HUES48 (cell line): Measurements from ENCODE around the gene TLX2.
"Not testable (repeated sequence)": the region's sequence is repeated elsewhere in the genome, so short reads cannot be mapped to it uniquely, and the experiment has no call there.

ENCODE experiments used
- H3K27ac ChIP-seq: one replicate; pipeline ENCODE4 v1.7.0; 2013; ENCODE audit warnings: low read depth, low read length, inconsistent platforms
- H3K27me3 ChIP-seq: 2 replicates; pipeline ENCODE4 v1.6.1; 2013; ENCODE audit warnings: mild to moderate bottlenecking, low read length; ENCODE audit not compliant: control insufficient read depth, insufficient read depth
- H3K36me3 ChIP-seq: 2 replicates; pipeline ENCODE4 v1.6.1; 2013; ENCODE audit warnings: low read length; ENCODE audit not compliant: control insufficient read depth, insufficient read depth
- H3K4me1 ChIP-seq: 2 replicates; pipeline ENCODE4 v1.6.1; 2013; ENCODE audit warnings: mild to moderate bottlenecking, low read length; ENCODE audit not compliant: control insufficient read depth, insufficient read depth
- H3K4me3 ChIP-seq: 2 replicates; pipeline ENCODE4 v1.5.1; 2013; ENCODE audit warnings: mild to moderate bottlenecking, low read depth, low read length
- H3K9ac ChIP-seq: 2 replicates; pipeline ENCODE4 v1.6.1; 2013; ENCODE audit warnings: mild to moderate bottlenecking, low read depth, low read length, moderate library complexity
- H3K9me3 ChIP-seq: 2 replicates; pipeline ENCODE4 v1.6.1; 2013; ENCODE audit warnings: low read length; ENCODE audit not compliant: control insufficient read depth, insufficient read depth

The TLX2 gene

DNA sequence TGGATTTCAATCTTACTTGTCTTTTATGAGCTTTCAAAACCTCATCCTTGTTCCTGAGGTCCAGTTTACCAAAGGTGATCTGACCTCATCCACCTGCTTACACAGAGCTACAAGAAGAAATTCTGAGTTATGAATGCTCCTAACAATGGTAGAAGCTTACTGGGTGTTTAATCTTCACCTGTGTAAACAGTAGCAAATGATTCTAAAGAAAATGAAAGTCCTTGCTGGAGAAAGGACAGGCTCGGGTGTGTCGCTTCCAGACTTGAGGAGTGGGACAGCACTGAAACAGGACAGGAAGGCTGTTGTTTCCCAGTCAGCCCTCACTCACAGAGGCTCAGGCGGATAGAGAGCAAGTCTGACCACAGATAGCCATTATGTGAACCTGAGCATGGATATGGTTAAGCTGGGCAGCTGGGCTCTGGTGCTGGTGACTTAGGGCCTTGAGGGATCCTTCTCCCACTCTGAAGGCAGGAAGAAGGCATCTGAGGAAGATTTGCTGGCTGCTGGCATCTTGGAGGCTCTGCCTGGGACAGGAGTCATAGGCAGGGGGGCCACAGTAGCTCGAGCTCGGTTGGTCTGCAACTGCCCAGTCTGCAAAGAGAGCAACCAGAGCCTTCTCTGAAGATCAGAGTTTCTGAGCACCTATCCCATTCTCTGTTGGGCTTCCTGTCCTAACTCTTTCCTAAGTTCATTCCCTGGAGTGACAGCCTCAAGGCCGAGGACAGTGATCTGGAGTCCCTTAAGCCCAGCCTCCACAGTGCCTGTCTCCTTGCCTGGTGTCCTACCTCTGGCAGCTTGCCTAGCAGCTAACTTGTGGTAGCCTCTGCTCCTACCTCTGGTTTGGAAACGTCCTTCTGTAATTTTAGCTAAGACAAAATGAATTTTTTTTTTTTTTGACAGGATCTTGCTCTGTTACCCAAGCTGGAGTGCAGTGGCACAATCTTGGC, 44.3 kb downstream of the TLX2 start:
- Histone ChIP-seq H3K36me3 (no peaks in the 10 kb centered on the region; the same call in 1 of the 2 replicates), H3K4me3 (no peak overlapping the region), H3K9me3 (no peaks in the 10 kb centered on the region), H3K4me1 (peaks cover 12% of the 10 kb centered on the region), H3K27me3 (peaks cover 22% of the 10 kb centered on the region), H3K27ac (no peak overlapping the region), H3K9ac (no peak overlapping the region)

GRCh38 chr2:74559912-74560311, 45.7 kb downstream of the TLX2 start:
- Histone ChIP-seq H3K27me3 (peaks cover 21% of the 10 kb centered on the region), H3K9me3 (no peaks in the 10 kb centered on the region), H3K9ac (no peak overlapping the region), H3K27ac (no peak overlapping the region), H3K4me3 (no peak overlapping the region), H3K36me3 (no peaks in the 10 kb centered on the region; the same call in 1 of the 2 replicates), H3K4me1 (peaks cover 12% of the 10 kb centered on the region)

- peaks cover 12% of the 10 kb centered on the region for H3K4me1 ChIP-seq
- peaks cover 15% of the 10 kb centered on the region for H3K27me3 ChIP-seq
- H3K9me3 ChIP-seq, result no peaks in the 10 kb centered on the region
- H3K36me3 ChIP-seq, result no peaks in the 10 kb centered on the region; the same call in 1 of the 2 replicates
- no peak overlapping the region for H3K27ac ChIP-seq
- H3K4me3 ChIP-seq, result no peak overlapping the region
- H3K9ac ChIP-seq, result no peak overlapping the region
Measured at GRCh38 chr2:74560591-74560990, 46.3 kb downstream of the TLX2 start.

DNA sequence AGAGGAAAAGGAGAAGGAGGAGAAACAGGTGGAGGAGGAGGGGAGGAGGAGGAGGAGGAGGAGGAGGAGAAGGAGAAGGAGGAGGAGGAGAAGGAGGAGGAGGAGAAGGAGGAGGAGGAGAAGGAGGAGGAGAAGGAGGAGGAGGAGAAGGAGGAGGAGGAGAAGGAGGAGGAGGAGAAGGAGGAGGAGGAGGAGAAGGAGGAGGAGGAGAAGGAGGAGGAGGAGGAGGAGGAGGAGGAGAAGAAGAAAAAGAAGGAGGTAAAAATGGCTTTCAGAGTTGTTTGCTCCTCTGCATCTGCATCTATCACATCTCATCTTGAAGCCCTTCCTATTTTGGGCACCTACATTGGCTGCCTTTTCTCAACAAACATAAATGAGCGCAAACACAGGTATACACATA, 46.8 kb downstream of the TLX2 start:
- Histone ChIP-seq H3K27me3 (peaks cover 10% of the 10 kb centered on the region), H3K4me1 (peaks cover 12% of the 10 kb centered on the region)
- H3K27ac ChIP-seq, H3K4me3 ChIP-seq, H3K36me3 ChIP-seq, H3K9ac ChIP-seq, H3K9me3 ChIP-seq: not testable (repeated sequence)

DNA sequence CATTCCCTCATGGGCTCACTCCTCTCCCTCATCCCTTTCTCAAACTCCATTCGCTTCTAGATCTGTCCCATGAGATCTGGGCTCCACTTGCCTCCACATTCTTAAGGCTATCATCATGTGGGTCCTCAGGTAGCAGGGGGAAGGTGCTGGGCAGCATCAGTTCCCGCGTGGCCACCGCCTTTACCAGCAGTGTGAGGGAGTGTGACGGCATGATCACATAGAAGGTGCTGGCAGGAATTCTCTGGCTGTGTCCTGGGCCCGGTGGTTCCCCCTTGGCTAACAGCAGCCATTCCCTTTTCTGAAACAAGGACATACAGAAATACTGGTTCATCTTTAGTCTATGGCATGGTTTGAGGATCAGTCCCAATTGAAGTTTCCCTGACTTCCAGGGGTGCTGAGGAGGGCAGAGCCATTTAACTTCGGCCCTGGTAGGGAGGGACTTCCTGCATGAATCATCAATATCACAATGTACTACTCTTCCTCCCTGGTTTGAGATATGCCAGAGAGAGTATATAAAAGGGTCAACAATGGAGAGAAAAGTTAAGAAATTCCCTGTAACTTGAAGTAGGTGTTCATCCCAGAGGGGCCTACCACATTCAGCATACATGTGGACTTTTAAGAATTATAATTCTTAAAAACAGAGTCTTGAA, 48.0 kb downstream of the TLX2 start:
- H3K36me3 ChIP-seq, result no peaks in the 10 kb centered on the region
- H3K4me3 ChIP-seq, result no peak overlapping the region
- no peaks in the 10 kb centered on the region for H3K9me3 ChIP-seq
- H3K9ac ChIP-seq, result no peak overlapping the region
- H3K27ac ChIP-seq, result no peak overlapping the region
- H3K27me3 ChIP-seq, result peaks cover 6% of the 10 kb centered on the region
- H3K4me1 ChIP-seq, result peaks cover 12% of the 10 kb centered on the region

DNA sequence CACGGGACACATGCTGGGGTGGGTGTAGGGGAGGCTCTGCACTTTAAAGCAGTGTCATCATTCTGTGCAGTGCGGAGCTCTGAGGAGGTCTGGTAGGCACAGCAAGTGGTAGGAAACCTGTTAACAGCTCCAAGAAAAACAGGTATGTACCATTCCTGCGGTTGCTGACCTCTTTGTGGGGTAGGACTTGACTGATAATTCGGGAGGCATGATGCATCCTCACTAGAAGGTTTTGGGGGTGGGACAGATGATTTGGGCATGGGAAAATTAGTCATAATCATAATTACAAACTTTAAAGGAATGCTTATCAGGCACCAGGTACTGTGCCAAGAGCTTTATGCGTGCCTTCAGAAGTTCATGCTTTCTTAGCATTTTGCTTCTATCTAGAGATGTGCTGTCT, 50.0 kb downstream of the TLX2 start:
- no peak overlapping the region for H3K9ac ChIP-seq
- no peak overlapping the region for H3K27ac ChIP-seq
- H3K27me3 ChIP-seq, result peaks cover 6% of the 10 kb centered on the region
- peaks cover 12% of the 10 kb centered on the region for H3K4me1 ChIP-seq
- H3K9me3 ChIP-seq, result no peaks in the 10 kb centered on the region
- H3K36me3 ChIP-seq, result no peaks in the 10 kb centered on the region
- no peak overlapping the region for H3K4me3 ChIP-seq

- peaks cover 6% of the 10 kb centered on the region for H3K27me3 ChIP-seq
- no peak overlapping the region for H3K9ac ChIP-seq
- no peaks in the 10 kb centered on the region for H3K4me1 ChIP-seq
- H3K4me3 ChIP-seq, result no peak overlapping the region
- H3K27ac ChIP-seq, result no peak overlapping the region
- no peaks in the 10 kb centered on the region for H3K36me3 ChIP-seq
- no peaks in the 10 kb centered on the region for H3K9me3 ChIP-seq
Measured at GRCh38 chr2:74566076-74566753, 52.0 kb downstream of the TLX2 start.

DNA sequence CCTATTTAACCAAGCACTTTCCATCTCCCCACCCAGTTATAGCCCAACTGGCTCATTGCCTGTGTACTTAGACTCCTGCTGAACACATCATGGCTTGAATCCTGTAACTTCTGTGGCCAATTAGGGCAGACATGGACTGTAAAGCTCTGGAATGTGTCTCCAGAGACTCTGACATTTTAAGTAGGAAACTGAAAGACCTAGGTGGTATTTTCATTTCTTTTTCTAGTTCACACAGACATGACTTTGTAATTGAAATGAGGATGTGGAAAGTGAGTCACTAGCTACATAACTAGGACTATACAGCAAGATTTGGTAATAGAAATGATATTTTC, 52.5 kb downstream of the TLX2 start:
- H3K4me3 ChIP-seq, result no peak overlapping the region
- peaks cover 3% of the 10 kb centered on the region for H3K27me3 ChIP-seq
- no peak overlapping the region for H3K9ac ChIP-seq
- H3K36me3 ChIP-seq, result no peaks in the 10 kb centered on the region
- H3K4me1 ChIP-seq, result no peaks in the 10 kb centered on the region
- no peak overlapping the region for H3K27ac ChIP-seq
- no peaks in the 10 kb centered on the region for H3K9me3 ChIP-seq
